Endothelial cell of coronary artery (primary cell): ENCODE results near the gene STON1. TPM values are rescaled to one million over a fixed set of nuclear protein-coding genes. Genes with fewer than 3 reads are reported as not detected.

Source experiments
- total RNA-seq: library from RNA; depleted of rRNA; stranded (reverse); fragments of >200 nt; gene quantifications from 2 replicates; pipeline ENCODE4 v1.2.3, GENCODE V29; 2014

Gene STON1, protein sequence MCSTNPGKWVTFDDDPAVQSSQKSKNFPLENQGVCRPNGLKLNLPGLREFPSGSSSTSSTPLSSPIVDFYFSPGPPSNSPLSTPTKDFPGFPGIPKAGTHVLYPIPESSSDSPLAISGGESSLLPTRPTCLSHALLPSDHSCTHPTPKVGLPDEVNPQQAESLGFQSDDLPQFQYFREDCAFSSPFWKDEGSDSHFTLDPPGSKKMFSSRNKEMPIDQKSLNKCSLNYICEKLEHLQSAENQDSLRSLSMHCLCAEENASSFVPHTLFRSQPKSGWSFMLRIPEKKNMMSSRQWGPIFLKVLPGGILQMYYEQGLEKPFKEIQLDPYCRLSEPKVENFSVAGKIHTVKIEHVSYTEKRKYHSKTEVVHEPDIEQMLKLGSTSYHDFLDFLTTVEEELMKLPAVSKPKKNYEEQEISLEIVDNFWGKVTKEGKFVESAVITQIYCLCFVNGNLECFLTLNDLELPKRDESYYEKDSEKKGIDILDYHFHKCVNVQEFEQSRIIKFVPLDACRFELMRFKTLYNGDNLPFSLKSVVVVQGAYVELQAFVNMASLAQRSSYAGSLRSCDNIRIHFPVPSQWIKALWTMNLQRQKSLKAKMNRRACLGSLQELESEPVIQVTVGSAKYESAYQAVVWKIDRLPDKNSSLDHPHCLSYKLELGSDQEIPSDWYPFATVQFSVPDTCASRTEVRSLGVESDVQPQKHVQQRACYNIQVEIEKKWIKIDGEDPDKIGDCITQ
- total RNA-seq = 3.6 and 11.3 TPM in 2 replicates

DNA sequence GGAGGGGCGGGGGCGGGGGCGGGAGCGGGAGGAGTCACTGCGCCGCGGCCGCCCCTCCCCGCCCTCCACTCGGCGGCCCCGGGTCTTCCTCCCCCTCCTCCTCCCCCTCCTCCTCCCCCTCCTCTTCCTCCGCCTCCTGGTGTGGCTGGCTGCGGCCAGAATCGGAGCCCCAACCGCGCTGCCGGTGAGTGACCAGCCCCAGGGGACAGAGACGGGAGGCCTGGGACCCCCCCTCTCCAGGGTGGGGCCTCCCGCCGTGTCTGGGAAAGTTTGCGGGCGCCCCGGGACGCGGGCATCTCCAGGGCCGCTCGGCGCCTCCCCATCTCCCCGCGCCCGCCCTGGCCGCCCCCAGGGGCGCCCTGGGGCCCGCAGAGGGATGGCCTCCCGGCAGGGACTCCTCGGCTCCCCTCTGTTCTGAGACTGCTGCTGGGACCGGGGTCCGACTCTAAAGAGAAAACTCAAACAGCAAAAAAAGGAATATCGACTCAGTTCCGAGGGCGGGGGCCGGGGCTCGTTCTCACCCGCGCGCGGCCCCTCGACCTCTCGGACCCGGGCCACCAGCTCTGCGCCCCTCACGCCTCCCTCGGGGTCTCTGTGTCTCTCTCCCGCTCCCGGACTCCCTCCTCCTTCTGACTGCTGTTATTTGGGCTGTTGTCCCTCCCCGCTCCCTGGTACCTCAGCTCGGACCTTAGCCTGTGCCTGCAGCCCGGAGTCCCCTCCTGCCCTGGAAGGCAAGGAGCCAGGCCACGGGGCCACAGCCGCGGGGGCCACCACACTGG is at the start of gene STON1:
TSS of gene STON1 (plus strand) at position 122 of the 779 bp plus-strand sequence. CDS start 50,480 bp downstream, outside the sequence.

GRCh38 chr2:48617618-48618017 is 87.7 kb downstream of the STON1 start, which contains the start of gene GTF2A1L:
Gene GTF2A1L, plus strand, starts transcription at chr2:48617856. Its CDS starts 19 bp downstream, at chr2:48617875.

Other genes with a start within 250 kb of the STON1 start
- gene FOXN2, start 215.5 kb upstream of the STON1 start, total RNA-seq = 20.2 and 21.4 TPM in 2 replicates
- 14.4 and 17.2 TPM in 2 replicates for gene PPP1R21, start 89.4 kb upstream of the STON1 start, total RNA-seq
- 0.66 TPM in 1 of 2 replicates, not detected in the other for gene GTF2A1L, start 87.7 kb downstream of the STON1 start, total RNA-seq
- gene LHCGR, start 225.6 kb downstream of the STON1 start, total RNA-seq = not detected in 2 replicates